ENCODE results near the gene GABPB1.

The GABPB1 gene

GRCh38 chr15:50278496-50278895, 76.5 kb downstream of the GABPB1 start:
- H3K4me1 ChIP-seq (ENCODE audit: insufficient read depth, low read length, severe bottlenecking): no peaks in the 10 kb centered on the region
- H3K9ac ChIP-seq (ENCODE audit: low read length): no peak overlapping the region
- no peaks in the 10 kb centered on the region for H3K9me2 ChIP-seq (ENCODE audit: low read depth, low read length)
- no peak for TF ChIP-seq CTCF (IDR thresholded peaks at IDR 0.05; ENCODE audit: low read length)
- H3K9me3 ChIP-seq (ENCODE audit: low read length): no peaks in the 10 kb centered on the region
- H2AFZ ChIP-seq (ENCODE audit: low read length): no peak overlapping the region
- H3K36me3 ChIP-seq (ENCODE audit: insufficient read depth, low read length): peaks cover 9% of the 10 kb centered on the region; the same call in 1 of the 2 replicates
- H4K20me1 ChIP-seq (ENCODE audit: insufficient read depth, low read length): no peaks in the 10 kb centered on the region
- no peaks in the 10 kb centered on the region for H3F3A ChIP-seq (ENCODE audit: insufficient read depth, low read length)
- H3K27ac ChIP-seq (ENCODE audit: low read depth, low read length, poor library complexity, severe bottlenecking): no peak overlapping the region
- H3K27me3 ChIP-seq (ENCODE audit: insufficient read depth, low read length): no peaks in the 10 kb centered on the region
- no peaks in the 10 kb centered on the region for H3K79me2 ChIP-seq (ENCODE audit: insufficient read depth, low read length)
- no peak overlapping the region for H3K4me2 ChIP-seq (ENCODE audit: low read length)
- no peak overlapping the region for H3K4me3 ChIP-seq (ENCODE audit: low read depth, low read length, poor library complexity, severe bottlenecking)

GRCh38 chr15:50277370-50277769, 77.6 kb downstream of the GABPB1 start:
- Histone ChIP-seq H3K36me3 (ENCODE audit: insufficient read depth, low read length) (peaks cover 9% of the 10 kb centered on the region; the same call in 1 of the 2 replicates), H3K4me2 (ENCODE audit: low read length) (no peak overlapping the region), H3K9me2 (ENCODE audit: low read depth, low read length) (no peaks in the 10 kb centered on the region), H2AFZ (ENCODE audit: low read length) (no peak overlapping the region), H3K9ac (ENCODE audit: low read length) (no peak overlapping the region), H3F3A (ENCODE audit: insufficient read depth, low read length) (no peaks in the 10 kb centered on the region), H3K27ac (ENCODE audit: low read depth, low read length, poor library complexity, severe bottlenecking) (no peak overlapping the region), H3K79me2 (ENCODE audit: insufficient read depth, low read length) (no peaks in the 10 kb centered on the region), H3K27me3 (ENCODE audit: insufficient read depth, low read length) (no peaks in the 10 kb centered on the region), H4K20me1 (ENCODE audit: insufficient read depth, low read length) (no peaks in the 10 kb centered on the region), H3K9me3 (ENCODE audit: low read length) (no peaks in the 10 kb centered on the region), H3K4me3 (ENCODE audit: low read depth, low read length, poor library complexity, severe bottlenecking) (no peak overlapping the region), H3K4me1 (ENCODE audit: insufficient read depth, low read length, severe bottlenecking) (no peaks in the 10 kb centered on the region)
- TF ChIP-seq CTCF (IDR thresholded peaks at IDR 0.05; ENCODE audit: low read length): no peak
- TF ChIP-seq EZH2 (IDR thresholded peaks at IDR 0.05; ENCODE audit: borderline replicate concordance, low read length): no peak

- H3K9ac ChIP-seq (ENCODE audit: low read length): no peak overlapping the region
- H3F3A ChIP-seq (ENCODE audit: insufficient read depth, low read length): no peaks in the 10 kb centered on the region
- no peaks in the 10 kb centered on the region for H3K4me1 ChIP-seq (ENCODE audit: insufficient read depth, low read length, severe bottlenecking)
- H3K27ac ChIP-seq (ENCODE audit: low read depth, low read length, poor library complexity, severe bottlenecking): no peak overlapping the region
- H3K9me2 ChIP-seq (ENCODE audit: low read depth, low read length): no peaks in the 10 kb centered on the region
- H3K27me3 ChIP-seq (ENCODE audit: insufficient read depth, low read length): no peaks in the 10 kb centered on the region
- no peaks in the 10 kb centered on the region for H3K9me3 ChIP-seq (ENCODE audit: low read length)
- H4K20me1 ChIP-seq (ENCODE audit: insufficient read depth, low read length): no peaks in the 10 kb centered on the region
- H3K4me2 ChIP-seq (ENCODE audit: low read length): no peak overlapping the region
- H3K4me3 ChIP-seq (ENCODE audit: low read depth, low read length, poor library complexity, severe bottlenecking): no peak overlapping the region
- H3K36me3 ChIP-seq (ENCODE audit: insufficient read depth, low read length): peaks cover 9% of the 10 kb centered on the region; the same call in 1 of the 2 replicates
- TF ChIP-seq CTCF (IDR thresholded peaks at IDR 0.05; ENCODE audit: low read length) (no peak), EZH2 (IDR thresholded peaks at IDR 0.05; ENCODE audit: borderline replicate concordance, low read length) (no peak)
- H3K79me2 ChIP-seq (ENCODE audit: insufficient read depth, low read length): no peaks in the 10 kb centered on the region
- H2AFZ ChIP-seq (ENCODE audit: low read length): no peak overlapping the region
Observed at GRCh38 chr15:50275908-50276307, 79.1 kb downstream of the GABPB1 start.
